Measurements from ENCODE around the gene TPBG.
A peak's percentile ranks its signal among the peaks of the same experiment; 100 is the strongest.

Gene TPBG

DNA sequence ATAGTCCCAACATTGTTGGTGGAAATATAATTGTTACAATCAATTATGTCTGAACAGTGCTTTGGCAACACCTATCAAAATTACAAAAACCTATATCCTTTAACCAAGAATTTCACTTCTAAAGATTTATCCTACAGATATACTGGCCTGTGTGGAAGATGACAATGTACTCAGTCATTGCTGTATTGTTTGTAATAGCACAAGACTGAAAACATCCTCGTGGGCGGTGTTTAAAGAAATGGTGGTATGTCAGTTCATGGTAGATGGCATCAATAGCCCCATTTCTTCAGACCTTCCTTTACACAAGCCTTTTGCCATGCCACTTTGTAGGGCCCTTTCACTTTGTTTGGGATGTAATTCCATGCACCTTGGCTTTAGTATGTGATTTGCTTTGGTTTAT lies 9.8 kb upstream of the TPBG start:
- Histone ChIP-seq H2AFZ (ENCODE audit: low read depth, low read length) (no peak overlapping the region), H3K14ac (ENCODE audit: low read length in 2 of 2) (no peak overlapping the region), H2BK15ac (ENCODE audit: low read depth, poor library complexity, severe bottlenecking) (no peak overlapping the region), H3K27ac (ENCODE audit: low read length, poor library complexity, severe bottlenecking) (no peak overlapping the region), H3K4me2 (ENCODE audit: low read length, poor library complexity, severe bottlenecking) (no peak overlapping the region), H4K8ac (ENCODE audit: low read length) (no peak overlapping the region), H3K4ac (ENCODE audit: low read depth in 1 of 2, low read length in 2 of 2) (no peak overlapping the region), H3K4me1 (ENCODE audit: control insufficient read depth, insufficient read depth, low read depth, low read length) (no peaks in the 10 kb centered on the region), H3K36me3 (ENCODE audit: control insufficient read depth in 1 of 2, insufficient read depth in 2 of 2, low read depth in 1 of 2, low read length in 2 of 2) (no peaks in the 10 kb centered on the region), H3K4me3 (ENCODE audit: insufficient read depth in 1 of 2, low read depth in 1 of 2, low read length in 2 of 2) (no peak overlapping the region), H3K27me3 (ENCODE audit: control insufficient read depth in 1 of 2, insufficient read depth in 1 of 2, low read length in 2 of 2) (no peaks in the 10 kb centered on the region), H4K91ac (ENCODE audit: low read length) (no peak overlapping the region), H2BK5ac (ENCODE audit: low read depth, low read length, poor library complexity, severe bottlenecking) (no peak overlapping the region), H2BK12ac (ENCODE audit: low read length in 2 of 2) (no peak overlapping the region), H3K9me3 (ENCODE audit: control insufficient read depth, low read length) (no peaks in the 10 kb centered on the region), H2BK120ac (ENCODE audit: low read depth, low read length) (no peak overlapping the region), H3K79me1 (replicated peaks; ENCODE audit: low read length, poor library complexity, severe bottlenecking) (no peaks in the 10 kb centered on the region), H3K9ac (ENCODE audit: low read length) (no peak overlapping the region), H3K18ac (ENCODE audit: low read depth in 1 of 2, low read length in 2 of 2) (no peak overlapping the region), H2AK5ac (ENCODE audit: low read length, severe bottlenecking) (no peak overlapping the region), H3K23ac (ENCODE audit: low read length in 2 of 2) (no peak overlapping the region)
- WGBS = 92% methylated on average over 2 of the region's 2 CpGs
- DNase-seq = no peak

DNA sequence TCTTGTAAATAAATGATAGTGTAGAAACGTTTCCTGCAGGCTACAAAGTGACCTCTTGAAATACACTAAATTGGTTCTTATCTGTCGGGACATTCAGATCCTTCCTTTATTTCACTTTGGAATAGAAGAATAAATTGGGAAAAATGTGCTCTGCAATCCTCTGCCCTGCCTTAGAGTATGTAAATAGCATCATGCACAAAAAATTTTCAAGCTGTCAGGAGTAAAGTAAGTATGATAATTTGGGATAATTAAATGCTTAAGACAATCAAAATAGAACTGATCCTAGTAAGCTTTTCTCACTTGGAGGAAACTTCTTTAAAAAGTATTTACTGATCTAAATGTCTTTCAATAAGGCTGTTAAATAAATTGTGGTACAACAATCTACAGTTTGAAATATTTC lies 3.1 kb upstream of the TPBG start:
- 82% methylated on average over 2 of the region's 2 CpGs for WGBS

GRCh38 chr6:82361631-82362030 lies 2.0 kb upstream of the TPBG start:
- Histone ChIP-seq H3K9me3 (ENCODE audit: control insufficient read depth, low read length) (no peaks in the 10 kb centered on the region), H2BK120ac (ENCODE audit: low read depth, low read length) (no peak overlapping the region), H3K27ac (ENCODE audit: low read length, poor library complexity, severe bottlenecking) (no peak overlapping the region), H2BK5ac (ENCODE audit: low read depth, low read length, poor library complexity, severe bottlenecking) (no peak overlapping the region), H2AFZ (ENCODE audit: low read depth, low read length) (no peak overlapping the region), H3K4me3 (ENCODE audit: insufficient read depth in 1 of 2, low read depth in 1 of 2, low read length in 2 of 2) (peak overlapping the region in 1 of 2 experiments; percentile 88), H3K14ac (ENCODE audit: low read length in 2 of 2) (no peak overlapping the region), H3K79me1 (replicated peaks; ENCODE audit: low read length, poor library complexity, severe bottlenecking) (peaks cover 9% of the 10 kb centered on the region), H3K4me1 (ENCODE audit: control insufficient read depth, insufficient read depth, low read depth, low read length) (peaks cover 12% of the 10 kb centered on the region), H3K4ac (ENCODE audit: low read depth in 1 of 2, low read length in 2 of 2) (no peak overlapping the region), H2AK5ac (ENCODE audit: low read length, severe bottlenecking) (no peak overlapping the region), H4K91ac (ENCODE audit: low read length) (no peak overlapping the region), H2BK15ac (ENCODE audit: low read depth, poor library complexity, severe bottlenecking) (no peak overlapping the region), H4K8ac (ENCODE audit: low read length) (no peak overlapping the region), H3K4me2 (ENCODE audit: low read length, poor library complexity, severe bottlenecking) (no peak overlapping the region), H3K18ac (ENCODE audit: low read depth in 1 of 2, low read length in 2 of 2) (no peak overlapping the region), H2BK12ac (ENCODE audit: low read length in 2 of 2) (no peak overlapping the region), H3K36me3 (ENCODE audit: control insufficient read depth in 1 of 2, insufficient read depth in 2 of 2, low read depth in 1 of 2, low read length in 2 of 2) (peaks cover 11 to 15% of the 10 kb centered on the region in 2 experiments), H3K27me3 (ENCODE audit: control insufficient read depth in 1 of 2, insufficient read depth in 1 of 2, low read length in 2 of 2) (peaks cover 0 to 5% of the 10 kb centered on the region in 2 experiments), H3K23ac (ENCODE audit: low read length in 2 of 2) (no peak overlapping the region), H3K9ac (ENCODE audit: low read length) (peak overlapping the region; percentile 92)
- DNase-seq = no peak
- WGBS = 50% methylated on average over 1 of the region's 3 CpGs

More for the DNA sequence above, 3.1 kb upstream of the TPBG start:
- no peak overlapping the region for H2AK5ac ChIP-seq (ENCODE audit: low read length, severe bottlenecking)
- H2BK5ac ChIP-seq (ENCODE audit: low read depth, low read length, poor library complexity, severe bottlenecking) = no peak overlapping the region
- no peak overlapping the region for H4K91ac ChIP-seq (ENCODE audit: low read length)
- H2AFZ ChIP-seq (ENCODE audit: low read depth, low read length) = no peak overlapping the region
- H3K9me3 ChIP-seq (ENCODE audit: control insufficient read depth, low read length) = no peaks in the 10 kb centered on the region
- H3K27ac ChIP-seq (ENCODE audit: low read length, poor library complexity, severe bottlenecking) = no peak overlapping the region
- H3K36me3 ChIP-seq (ENCODE audit: control insufficient read depth in 1 of 2, insufficient read depth in 2 of 2, low read depth in 1 of 2, low read length in 2 of 2) = peaks cover 4 to 8% of the 10 kb centered on the region in 2 experiments
- H3K4ac ChIP-seq (ENCODE audit: low read depth in 1 of 2, low read length in 2 of 2) = no peak overlapping the region
- H3K4me2 ChIP-seq (ENCODE audit: low read length, poor library complexity, severe bottlenecking) = no peak overlapping the region
- DNase-seq = no peak
- H4K8ac ChIP-seq (ENCODE audit: low read length) = no peak overlapping the region
- no peak overlapping the region for H3K9ac ChIP-seq (ENCODE audit: low read length)
- no peak overlapping the region for H2BK15ac ChIP-seq (ENCODE audit: low read depth, poor library complexity, severe bottlenecking)
- no peak overlapping the region for H3K18ac ChIP-seq (ENCODE audit: low read depth in 1 of 2, low read length in 2 of 2)
- no peak overlapping the region for H2BK12ac ChIP-seq (ENCODE audit: low read length in 2 of 2)
- peaks cover 9% of the 10 kb centered on the region for H3K4me1 ChIP-seq (ENCODE audit: control insufficient read depth, insufficient read depth, low read depth, low read length)
- peaks cover under 1% of the 10 kb centered on the region for H3K79me1 ChIP-seq (replicated peaks; ENCODE audit: low read length, poor library complexity, severe bottlenecking)
- no peak overlapping the region for H2BK120ac ChIP-seq (ENCODE audit: low read depth, low read length)
- H3K27me3 ChIP-seq (ENCODE audit: control insufficient read depth in 1 of 2, insufficient read depth in 1 of 2, low read length in 2 of 2) = peaks cover 0 to 5% of the 10 kb centered on the region in 2 experiments
- no peak overlapping the region for H3K23ac ChIP-seq (ENCODE audit: low read length in 2 of 2)
- no peak overlapping the region for H3K4me3 ChIP-seq (ENCODE audit: insufficient read depth in 1 of 2, low read depth in 1 of 2, low read length in 2 of 2)
- H3K14ac ChIP-seq (ENCODE audit: low read length in 2 of 2) = no peak overlapping the region

DNA sequence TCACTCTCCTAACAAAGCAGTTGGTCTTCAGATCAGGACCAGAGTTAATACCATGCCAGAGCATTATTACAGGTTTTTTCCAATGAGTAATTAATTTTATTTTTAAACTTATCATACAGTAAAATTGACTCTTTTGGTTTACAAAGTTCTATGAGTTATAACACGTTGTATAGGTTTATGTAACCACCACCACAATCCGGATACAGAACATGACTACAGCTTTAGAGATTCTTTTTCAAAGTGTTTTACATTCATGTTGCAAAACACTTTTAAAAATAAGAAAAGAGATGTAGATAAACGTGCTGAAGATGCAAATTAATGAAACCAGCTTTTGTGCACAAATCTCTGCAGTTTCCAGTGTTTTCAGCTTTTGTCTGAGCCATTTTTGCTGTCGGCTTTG lies 1.5 kb upstream of the TPBG start:
- Histone ChIP-seq H4K8ac (ENCODE audit: low read length) (no peak overlapping the region), H3K9ac (ENCODE audit: low read length) (peak overlapping the region; percentile 92)

More for the DNA sequence above, 1.5 kb upstream of the TPBG start:
- peaks cover 12% of the 10 kb centered on the region for H3K4me1 ChIP-seq (ENCODE audit: control insufficient read depth, insufficient read depth, low read depth, low read length)
- no peak overlapping the region for H3K14ac ChIP-seq (ENCODE audit: low read length in 2 of 2)
- peak overlapping the region in 1 of 2 experiments; percentile 88 for H3K4me3 ChIP-seq (ENCODE audit: insufficient read depth in 1 of 2, low read depth in 1 of 2, low read length in 2 of 2)
- no peak overlapping the region for H3K18ac ChIP-seq (ENCODE audit: low read depth in 1 of 2, low read length in 2 of 2)
- DNase-seq = no peak
- 33% methylated on average over 2 of the region's 4 CpGs for WGBS
- no peak overlapping the region for H2BK5ac ChIP-seq (ENCODE audit: low read depth, low read length, poor library complexity, severe bottlenecking)
- H2BK12ac ChIP-seq (ENCODE audit: low read length in 2 of 2) = no peak overlapping the region
- no peak overlapping the region for H3K23ac ChIP-seq (ENCODE audit: low read length in 2 of 2)
- H3K79me1 ChIP-seq (replicated peaks; ENCODE audit: low read length, poor library complexity, severe bottlenecking) = peaks cover 9% of the 10 kb centered on the region
- H3K9me3 ChIP-seq (ENCODE audit: control insufficient read depth, low read length) = no peaks in the 10 kb centered on the region
- H2BK120ac ChIP-seq (ENCODE audit: low read depth, low read length) = no peak overlapping the region
- H3K4ac ChIP-seq (ENCODE audit: low read depth in 1 of 2, low read length in 2 of 2) = no peak overlapping the region
- no peak overlapping the region for H4K91ac ChIP-seq (ENCODE audit: low read length)
- H2AK5ac ChIP-seq (ENCODE audit: low read length, severe bottlenecking) = no peak overlapping the region
- no peak overlapping the region for H2BK15ac ChIP-seq (ENCODE audit: low read depth, poor library complexity, severe bottlenecking)
- peaks cover 0 to 5% of the 10 kb centered on the region in 2 experiments for H3K27me3 ChIP-seq (ENCODE audit: control insufficient read depth in 1 of 2, insufficient read depth in 1 of 2, low read length in 2 of 2)
- no peak overlapping the region for H2AFZ ChIP-seq (ENCODE audit: low read depth, low read length)
- no peak overlapping the region for H3K4me2 ChIP-seq (ENCODE audit: low read length, poor library complexity, severe bottlenecking)
- H3K27ac ChIP-seq (ENCODE audit: low read length, poor library complexity, severe bottlenecking) = no peak overlapping the region
- H3K36me3 ChIP-seq (ENCODE audit: control insufficient read depth in 1 of 2, insufficient read depth in 2 of 2, low read depth in 1 of 2, low read length in 2 of 2) = peaks cover 11 to 20% of the 10 kb centered on the region in 2 experiments
